HL-60 (cell line): ENCODE measurements around the gene KY.

Source experiments
- TF ChIP-seq, protein P1 (sequence below): IDR thresholded peaks from one replicate; pipeline ENCODE4 v1.5.1; 2011; ENCODE audit warnings: low read length, control low read depth, inconsistent platforms; ENCODE audit not compliant: insufficient read depth
- TF ChIP-seq, protein P2 (sequence below): IDR thresholded peaks from 2 replicates; pipeline ENCODE4 v1.6.1; 2012; ENCODE audit warnings: low read depth; ENCODE audit not compliant: insufficient replicate concordance

DNA sequence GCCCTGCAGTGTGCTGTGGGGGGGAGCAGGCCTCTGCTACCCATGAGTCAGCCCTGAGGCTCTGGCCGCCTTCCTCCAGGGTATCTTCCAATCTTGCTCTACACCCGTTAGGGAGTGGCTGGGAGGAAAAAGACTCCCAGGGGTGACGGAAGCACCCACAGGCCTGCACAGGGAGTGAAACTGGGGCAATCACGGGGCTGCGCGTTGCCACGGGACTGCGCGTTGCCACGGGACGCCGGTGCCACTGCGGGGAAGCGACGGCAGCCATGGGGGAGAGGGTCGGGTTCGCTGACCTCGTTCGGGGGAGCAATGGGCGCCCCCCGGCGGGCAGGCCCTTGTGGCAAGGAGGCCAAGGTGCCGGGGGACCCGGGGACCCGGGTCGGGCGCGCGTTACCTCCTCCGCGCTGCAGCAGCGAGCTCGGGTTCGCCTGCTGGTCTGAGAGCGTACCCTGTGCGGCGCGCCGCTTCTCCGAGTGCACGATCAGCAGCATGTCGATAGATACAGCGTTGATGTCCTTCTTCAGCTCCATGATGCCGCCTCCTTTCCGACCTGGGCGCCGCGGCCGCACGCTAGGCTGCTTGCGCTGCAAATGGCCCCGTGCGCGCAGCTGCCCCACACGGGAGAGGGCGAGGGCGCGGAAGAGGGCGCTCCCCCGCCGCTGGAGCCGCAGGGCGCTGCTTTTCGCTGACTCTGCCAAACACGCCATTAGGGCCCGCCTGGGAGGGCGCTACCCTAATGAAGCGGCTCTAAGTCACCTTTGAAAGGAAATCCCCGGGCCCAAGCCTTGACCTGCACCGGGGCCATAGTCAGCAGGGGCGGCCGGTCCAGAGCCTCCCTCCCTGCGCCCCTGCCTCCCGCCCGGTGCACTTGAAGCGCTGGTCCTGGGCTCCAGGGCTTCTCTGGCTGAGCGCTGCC lies at the start of gene KY:
- TF ChIP-seq, protein P1, sequence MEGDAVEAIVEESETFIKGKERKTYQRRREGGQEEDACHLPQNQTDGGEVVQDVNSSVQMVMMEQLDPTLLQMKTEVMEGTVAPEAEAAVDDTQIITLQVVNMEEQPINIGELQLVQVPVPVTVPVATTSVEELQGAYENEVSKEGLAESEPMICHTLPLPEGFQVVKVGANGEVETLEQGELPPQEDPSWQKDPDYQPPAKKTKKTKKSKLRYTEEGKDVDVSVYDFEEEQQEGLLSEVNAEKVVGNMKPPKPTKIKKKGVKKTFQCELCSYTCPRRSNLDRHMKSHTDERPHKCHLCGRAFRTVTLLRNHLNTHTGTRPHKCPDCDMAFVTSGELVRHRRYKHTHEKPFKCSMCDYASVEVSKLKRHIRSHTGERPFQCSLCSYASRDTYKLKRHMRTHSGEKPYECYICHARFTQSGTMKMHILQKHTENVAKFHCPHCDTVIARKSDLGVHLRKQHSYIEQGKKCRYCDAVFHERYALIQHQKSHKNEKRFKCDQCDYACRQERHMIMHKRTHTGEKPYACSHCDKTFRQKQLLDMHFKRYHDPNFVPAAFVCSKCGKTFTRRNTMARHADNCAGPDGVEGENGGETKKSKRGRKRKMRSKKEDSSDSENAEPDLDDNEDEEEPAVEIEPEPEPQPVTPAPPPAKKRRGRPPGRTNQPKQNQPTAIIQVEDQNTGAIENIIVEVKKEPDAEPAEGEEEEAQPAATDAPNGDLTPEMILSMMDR: no peak
- TF ChIP-seq, protein P2, sequence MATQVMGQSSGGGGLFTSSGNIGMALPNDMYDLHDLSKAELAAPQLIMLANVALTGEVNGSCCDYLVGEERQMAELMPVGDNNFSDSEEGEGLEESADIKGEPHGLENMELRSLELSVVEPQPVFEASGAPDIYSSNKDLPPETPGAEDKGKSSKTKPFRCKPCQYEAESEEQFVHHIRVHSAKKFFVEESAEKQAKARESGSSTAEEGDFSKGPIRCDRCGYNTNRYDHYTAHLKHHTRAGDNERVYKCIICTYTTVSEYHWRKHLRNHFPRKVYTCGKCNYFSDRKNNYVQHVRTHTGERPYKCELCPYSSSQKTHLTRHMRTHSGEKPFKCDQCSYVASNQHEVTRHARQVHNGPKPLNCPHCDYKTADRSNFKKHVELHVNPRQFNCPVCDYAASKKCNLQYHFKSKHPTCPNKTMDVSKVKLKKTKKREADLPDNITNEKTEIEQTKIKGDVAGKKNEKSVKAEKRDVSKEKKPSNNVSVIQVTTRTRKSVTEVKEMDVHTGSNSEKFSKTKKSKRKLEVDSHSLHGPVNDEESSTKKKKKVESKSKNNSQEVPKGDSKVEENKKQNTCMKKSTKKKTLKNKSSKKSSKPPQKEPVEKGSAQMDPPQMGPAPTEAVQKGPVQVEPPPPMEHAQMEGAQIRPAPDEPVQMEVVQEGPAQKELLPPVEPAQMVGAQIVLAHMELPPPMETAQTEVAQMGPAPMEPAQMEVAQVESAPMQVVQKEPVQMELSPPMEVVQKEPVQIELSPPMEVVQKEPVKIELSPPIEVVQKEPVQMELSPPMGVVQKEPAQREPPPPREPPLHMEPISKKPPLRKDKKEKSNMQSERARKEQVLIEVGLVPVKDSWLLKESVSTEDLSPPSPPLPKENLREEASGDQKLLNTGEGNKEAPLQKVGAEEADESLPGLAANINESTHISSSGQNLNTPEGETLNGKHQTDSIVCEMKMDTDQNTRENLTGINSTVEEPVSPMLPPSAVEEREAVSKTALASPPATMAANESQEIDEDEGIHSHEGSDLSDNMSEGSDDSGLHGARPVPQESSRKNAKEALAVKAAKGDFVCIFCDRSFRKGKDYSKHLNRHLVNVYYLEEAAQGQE: no peak
